ENCODE data around the gene ESR2.

Gene ESR2

GRCh38 chr14:64266239-64266638, 27.9 kb downstream of the ESR2 start:
- H3K4me3 ChIP-seq (ENCODE audit: control insufficient read depth, low read depth, low read length) = no peak overlapping the region
- TF ChIP-seq, protein P1, sequence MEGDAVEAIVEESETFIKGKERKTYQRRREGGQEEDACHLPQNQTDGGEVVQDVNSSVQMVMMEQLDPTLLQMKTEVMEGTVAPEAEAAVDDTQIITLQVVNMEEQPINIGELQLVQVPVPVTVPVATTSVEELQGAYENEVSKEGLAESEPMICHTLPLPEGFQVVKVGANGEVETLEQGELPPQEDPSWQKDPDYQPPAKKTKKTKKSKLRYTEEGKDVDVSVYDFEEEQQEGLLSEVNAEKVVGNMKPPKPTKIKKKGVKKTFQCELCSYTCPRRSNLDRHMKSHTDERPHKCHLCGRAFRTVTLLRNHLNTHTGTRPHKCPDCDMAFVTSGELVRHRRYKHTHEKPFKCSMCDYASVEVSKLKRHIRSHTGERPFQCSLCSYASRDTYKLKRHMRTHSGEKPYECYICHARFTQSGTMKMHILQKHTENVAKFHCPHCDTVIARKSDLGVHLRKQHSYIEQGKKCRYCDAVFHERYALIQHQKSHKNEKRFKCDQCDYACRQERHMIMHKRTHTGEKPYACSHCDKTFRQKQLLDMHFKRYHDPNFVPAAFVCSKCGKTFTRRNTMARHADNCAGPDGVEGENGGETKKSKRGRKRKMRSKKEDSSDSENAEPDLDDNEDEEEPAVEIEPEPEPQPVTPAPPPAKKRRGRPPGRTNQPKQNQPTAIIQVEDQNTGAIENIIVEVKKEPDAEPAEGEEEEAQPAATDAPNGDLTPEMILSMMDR (conservative IDR thresholded peaks at IDR 0.05; ENCODE audit: control insufficient read depth, insufficient read depth, low read depth, low read length) = no peak
- peak; percentile 49 for DNase-seq (ENCODE audit: low read depth)

- TF ChIP-seq, protein P1 (conservative IDR thresholded peaks at IDR 0.05; ENCODE audit: control insufficient read depth, insufficient read depth, low read depth, low read length) = no peak
- no peak for DNase-seq (ENCODE audit: low read depth)
- H3K4me3 ChIP-seq (ENCODE audit: control insufficient read depth, low read depth, low read length) = no peak overlapping the region
These were observed 28.9 kb downstream of the ESR2 start for GRCh38 chr14:64265222-64265621.

GRCh38 chr14:64260418-64260817, 33.8 kb downstream of the ESR2 start:
- no peak overlapping the region for H3K4me3 ChIP-seq (ENCODE audit: control insufficient read depth, low read depth, low read length)
- no peak for DNase-seq (ENCODE audit: low read depth)
- TF ChIP-seq, protein P1 (conservative IDR thresholded peaks at IDR 0.05; ENCODE audit: control insufficient read depth, insufficient read depth, low read depth, low read length) = no peak

GRCh38 chr14:64255756-64256155, 38.4 kb downstream of the ESR2 start:
- no peak for DNase-seq (ENCODE audit: low read depth)
- TF ChIP-seq, protein P1 (conservative IDR thresholded peaks at IDR 0.05; ENCODE audit: control insufficient read depth, insufficient read depth, low read depth, low read length) = no peak
- no peak overlapping the region for H3K4me3 ChIP-seq (ENCODE audit: control insufficient read depth, low read depth, low read length)

DNA sequence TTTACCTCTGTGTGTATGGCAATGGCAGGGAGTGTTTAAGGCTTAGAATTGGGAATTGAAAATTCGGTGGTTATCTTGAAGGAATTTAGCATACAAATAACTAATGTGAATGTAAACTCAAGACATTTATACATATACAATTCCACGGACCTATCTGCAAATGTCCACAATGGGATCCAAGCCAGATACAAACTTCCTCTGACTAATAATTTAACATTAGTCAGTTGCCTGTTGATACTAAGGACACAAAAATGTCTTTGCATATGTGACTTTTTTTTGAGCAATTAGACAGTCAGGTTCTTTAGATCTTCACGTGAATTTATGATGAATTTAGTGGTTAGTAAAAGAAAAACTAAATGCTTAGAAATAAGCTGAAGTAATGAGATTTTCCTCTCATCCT, 40.5 kb downstream of the ESR2 start:
- no peak overlapping the region for H3K4me3 ChIP-seq (ENCODE audit: control insufficient read depth, low read depth, low read length)
- DNase-seq (ENCODE audit: low read depth) = peak; percentile 73
- TF ChIP-seq, protein P1 (conservative IDR thresholded peaks at IDR 0.05; ENCODE audit: control insufficient read depth, insufficient read depth, low read depth, low read length) = no peak

DNA sequence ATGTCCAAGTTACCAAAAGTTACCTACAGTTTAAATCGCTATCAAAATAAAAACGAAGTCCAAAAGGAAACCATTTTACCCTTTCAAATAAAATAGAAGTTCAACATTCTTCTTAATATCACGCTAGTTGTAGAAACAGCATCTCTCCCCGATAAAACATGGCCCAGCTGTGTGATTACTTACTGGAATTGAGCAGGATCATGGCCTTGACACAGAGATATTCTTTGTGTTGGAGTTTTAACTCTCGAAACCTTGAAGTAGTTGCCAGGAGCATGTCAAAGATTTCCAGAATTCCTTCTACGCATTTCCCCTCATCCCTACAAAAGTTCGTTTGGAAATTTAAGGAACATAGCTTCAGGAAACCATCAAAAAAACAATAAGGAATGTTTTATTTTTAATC, 44.8 kb downstream of the ESR2 start:
- DNase-seq (ENCODE audit: low read depth) = no peak
- TF ChIP-seq, protein P1 (conservative IDR thresholded peaks at IDR 0.05; ENCODE audit: control insufficient read depth, insufficient read depth, low read depth, low read length) = no peak
- no peak overlapping the region for H3K4me3 ChIP-seq (ENCODE audit: control insufficient read depth, low read depth, low read length)

GRCh38 chr14:64248689-64249088, 45.5 kb downstream of the ESR2 start:
- no peak for DNase-seq (ENCODE audit: low read depth)
- TF ChIP-seq, protein P1 (conservative IDR thresholded peaks at IDR 0.05; ENCODE audit: control insufficient read depth, insufficient read depth, low read depth, low read length) = no peak
- H3K4me3 ChIP-seq (ENCODE audit: control insufficient read depth, low read depth, low read length) = no peak overlapping the region

Measured in fibroblast of mammary gland (primary cell).